Hematopoietic multipotent progenitor cell treated with erythropoietin and hydrocortisone succinate and interleukin-3 and kit ligand, for 4 days (in vitro differentiated cells): ENCODE results near the gene TCFL5.

Experiments
- DNase-seq: peaks from one replicate; pipeline ENCODE4 v3.0.0-alpha.2; 2015

Gene TCFL5

DNA sequence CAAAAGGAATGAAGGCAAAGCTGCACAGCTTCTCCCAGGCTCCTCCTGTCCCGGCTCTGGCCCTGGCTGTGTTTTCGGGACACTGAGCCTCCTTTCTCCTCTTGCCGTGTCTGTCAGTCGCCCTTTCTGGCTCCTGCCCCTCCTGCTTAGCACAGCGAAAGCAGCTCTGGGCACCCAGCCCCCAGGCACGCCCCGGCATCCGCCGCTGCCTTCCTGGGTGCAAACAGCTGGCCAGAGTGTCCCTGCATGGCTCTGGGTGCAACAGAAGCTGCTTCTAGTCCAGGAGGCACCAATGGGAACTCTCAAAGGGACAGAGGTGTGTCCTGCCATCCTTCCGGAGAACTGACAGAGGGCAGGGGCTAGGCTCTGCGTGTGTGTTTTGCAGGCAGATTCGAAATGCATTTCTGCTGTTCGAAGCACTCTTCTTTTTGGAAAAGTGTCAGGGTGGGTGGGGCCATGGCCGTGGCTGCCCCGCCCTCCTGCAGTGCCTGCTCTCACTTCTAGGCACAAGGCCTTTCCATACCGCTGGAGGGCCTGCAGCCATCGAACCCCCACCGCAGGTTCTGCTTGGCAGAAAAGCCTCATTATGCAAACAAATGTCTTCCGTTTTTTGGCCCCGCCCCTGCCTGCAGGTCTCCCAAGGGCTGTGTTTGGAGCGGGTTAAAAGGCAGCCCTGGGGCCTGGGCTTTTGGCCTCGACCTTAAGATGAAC, 29.3 kb downstream of the TCFL5 start:
- peak; percentile 95 for DNase-seq

GRCh38 chr20:62831854-62832211, 29.8 kb downstream of the TCFL5 start:
- DNase-seq, result no peak

DNA sequence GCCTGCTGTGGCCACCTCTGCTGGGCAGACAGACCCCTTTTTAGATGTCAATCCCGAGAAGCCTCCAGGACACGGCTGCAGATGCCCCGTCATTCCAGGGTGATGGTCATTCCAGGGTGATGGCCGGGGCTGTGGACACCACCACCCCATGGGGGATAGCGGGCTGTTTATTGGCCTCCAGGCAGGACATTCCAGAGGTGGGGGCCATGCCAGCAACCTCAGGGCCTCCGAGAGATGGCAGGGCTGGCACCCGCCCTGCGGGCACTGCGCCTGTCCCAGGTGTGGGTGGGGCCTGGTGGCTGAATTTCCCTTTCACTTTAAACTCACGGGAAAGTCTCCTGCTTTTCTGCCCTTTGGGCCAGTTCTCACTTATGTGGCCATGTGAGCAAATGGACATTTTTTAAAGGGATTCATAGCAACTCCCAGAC, 30.2 kb downstream of the TCFL5 start:
- no peak for DNase-seq

DNA sequence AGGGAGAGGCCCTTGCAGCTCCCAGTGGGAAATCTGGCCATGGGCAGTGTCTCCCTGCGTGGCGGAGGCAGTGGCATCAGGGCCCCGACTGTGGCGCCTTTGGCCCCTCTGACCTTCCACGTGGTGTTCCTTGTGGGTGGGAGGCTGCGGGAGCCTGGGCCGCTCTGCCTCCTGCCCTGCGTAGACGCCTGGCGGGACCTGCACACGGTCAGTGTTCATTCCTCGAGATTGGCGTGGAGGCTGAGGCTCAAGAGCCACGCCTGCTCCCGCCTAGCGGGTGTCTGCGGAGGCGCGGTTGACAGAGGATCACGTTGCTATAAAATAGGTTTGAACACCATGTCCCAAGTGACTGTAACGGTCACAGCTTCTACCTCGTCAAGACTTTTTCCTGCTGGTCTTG, 30.8 kb downstream of the TCFL5 start:
- DNase-seq, result no peak

DNA sequence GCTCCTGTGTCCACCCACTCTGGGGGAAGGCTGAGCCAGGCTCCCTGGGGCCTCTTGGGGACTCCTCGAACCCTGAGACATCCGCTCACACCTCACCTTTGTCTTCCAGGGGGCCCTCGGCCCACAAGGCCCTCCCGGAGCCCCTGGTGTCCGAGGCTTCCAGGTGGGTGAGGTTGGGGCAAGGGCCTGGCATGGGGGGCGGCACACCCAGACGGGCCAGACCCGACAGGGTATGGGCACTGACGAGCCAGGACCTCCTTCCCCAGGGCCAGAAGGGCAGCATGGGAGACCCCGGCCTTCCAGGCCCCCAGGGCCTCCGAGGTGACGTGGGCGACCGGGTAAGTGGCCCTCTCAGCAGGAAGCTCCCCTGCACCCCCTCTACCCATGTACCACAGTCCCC, 31.4 kb downstream of the TCFL5 start:
- no peak for DNase-seq

DNA sequence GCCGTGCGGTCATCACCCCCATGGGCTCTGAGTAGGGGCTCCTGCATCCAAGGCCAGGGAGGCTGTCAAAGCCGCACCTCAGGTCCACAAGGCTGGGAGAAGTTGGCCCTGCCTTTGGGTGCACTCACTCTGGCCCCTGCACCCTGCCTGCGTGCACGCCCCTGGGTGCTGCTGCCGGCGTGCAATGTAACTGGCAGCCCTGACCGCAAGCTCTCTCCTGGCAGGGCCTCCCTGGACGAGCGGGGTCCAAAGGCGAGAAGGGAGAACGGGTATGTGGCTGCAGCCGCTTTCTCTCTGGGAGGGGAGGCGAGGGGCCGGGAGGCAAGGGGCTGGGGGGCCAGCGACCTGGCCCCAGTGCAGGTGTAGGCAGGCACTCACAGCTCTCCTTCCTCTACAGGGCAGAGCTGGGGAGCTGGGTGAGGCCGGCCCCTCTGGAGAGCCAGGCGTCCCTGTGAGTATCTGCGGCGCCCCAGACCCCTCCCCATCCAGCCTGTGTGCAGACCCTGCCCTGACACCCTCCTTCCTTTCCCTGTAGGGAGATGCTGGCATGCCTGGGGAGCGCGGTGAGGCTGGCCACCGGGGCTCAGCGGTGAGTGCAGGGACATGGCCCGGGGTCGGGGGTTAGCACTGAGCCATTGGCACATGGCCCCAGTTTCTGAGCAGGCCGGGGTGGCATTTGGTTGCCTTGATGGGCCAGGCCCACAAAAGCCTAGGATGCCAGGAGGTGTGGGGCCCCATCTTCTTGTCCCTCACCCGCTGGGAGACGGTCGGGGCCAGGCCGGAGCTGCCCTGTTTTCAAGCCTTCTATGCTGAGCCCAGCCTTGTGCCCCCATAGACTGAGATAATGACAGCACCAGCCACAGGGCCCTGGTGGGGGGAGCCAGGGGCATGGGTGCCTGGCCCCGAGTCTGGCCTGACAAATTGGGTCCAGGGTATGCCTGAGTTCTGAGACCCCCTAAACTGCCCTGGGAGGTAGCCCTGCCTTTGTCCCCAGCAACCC, 32.1 kb downstream of the TCFL5 start:
- DNase-seq, result no peak

DNA sequence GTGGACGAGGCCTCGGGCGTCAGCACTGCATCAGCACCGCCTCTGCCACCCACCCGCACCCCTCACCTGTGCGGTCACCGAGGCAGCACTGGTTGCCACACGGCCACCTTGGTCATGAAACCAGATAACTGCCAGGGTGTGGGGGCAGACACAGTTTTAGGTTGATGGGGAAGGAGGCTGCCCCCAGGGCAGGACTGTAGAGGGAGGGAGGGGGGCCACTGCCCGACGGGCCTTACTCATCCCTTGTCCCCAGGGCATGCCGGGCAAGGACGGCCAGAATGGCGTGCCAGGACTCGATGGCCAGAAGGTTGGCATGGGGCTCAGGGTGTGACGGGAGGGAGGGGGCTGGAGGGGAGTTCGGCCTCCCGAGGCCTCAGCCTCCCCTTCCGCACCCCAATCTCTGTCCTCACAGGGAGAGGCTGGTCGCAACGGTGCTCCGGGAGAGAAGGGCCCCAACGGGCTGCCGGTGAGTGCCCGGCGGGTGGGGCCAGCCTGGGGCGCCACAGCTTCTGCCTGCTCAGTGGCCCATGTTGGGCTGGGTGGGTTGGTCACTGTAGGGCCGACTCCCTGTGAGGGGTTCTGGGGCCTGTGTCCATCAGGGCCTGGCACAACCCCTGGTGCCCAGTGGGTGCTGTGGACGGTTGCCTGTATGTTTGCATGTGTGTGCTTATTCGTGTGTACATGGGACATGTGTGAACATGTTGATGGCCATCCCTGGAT, 33.0 kb downstream of the TCFL5 start:
- DNase-seq, result no peak

- DNase-seq, result no peak
These were observed 33.6 kb downstream of the TCFL5 start for GRCh38 chr20:62828051-62828450.

GRCh38 chr20:62827311-62828038, 34.1 kb downstream of the TCFL5 start:
- no peak for DNase-seq

DNA sequence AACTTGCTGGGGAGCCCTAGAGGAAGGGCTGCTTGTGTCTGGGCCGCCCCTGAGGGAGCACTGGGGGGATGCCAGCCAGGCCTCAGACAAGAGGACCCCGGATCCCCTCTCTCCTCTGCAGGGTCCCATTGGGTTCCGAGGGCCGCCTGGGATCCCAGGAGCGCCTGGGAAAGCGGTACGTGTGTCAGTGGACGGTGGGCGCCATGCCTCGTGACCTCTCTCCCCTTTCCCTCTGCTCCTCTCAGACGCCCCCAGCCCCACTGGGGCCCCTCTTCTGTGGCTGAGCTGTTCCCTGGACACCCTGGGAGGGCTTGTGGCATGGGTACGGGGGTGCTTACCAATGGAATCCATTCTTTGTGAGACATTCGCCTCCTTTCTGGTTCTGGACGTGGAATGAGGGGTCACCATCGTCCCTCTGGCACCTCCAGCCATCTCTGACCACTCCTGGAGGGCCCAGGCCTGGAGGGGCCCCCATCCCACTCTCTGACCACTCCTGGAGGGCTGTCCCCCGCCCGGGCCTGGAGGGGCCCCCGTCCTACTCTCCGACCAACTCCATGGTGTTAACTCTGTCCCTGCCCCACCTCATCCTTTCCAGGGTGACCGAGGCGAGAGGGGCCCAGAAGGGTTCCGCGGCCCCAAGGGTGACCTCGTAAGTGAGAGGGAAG, 34.8 kb downstream of the TCFL5 start:
- DNase-seq, result no peak

DNA sequence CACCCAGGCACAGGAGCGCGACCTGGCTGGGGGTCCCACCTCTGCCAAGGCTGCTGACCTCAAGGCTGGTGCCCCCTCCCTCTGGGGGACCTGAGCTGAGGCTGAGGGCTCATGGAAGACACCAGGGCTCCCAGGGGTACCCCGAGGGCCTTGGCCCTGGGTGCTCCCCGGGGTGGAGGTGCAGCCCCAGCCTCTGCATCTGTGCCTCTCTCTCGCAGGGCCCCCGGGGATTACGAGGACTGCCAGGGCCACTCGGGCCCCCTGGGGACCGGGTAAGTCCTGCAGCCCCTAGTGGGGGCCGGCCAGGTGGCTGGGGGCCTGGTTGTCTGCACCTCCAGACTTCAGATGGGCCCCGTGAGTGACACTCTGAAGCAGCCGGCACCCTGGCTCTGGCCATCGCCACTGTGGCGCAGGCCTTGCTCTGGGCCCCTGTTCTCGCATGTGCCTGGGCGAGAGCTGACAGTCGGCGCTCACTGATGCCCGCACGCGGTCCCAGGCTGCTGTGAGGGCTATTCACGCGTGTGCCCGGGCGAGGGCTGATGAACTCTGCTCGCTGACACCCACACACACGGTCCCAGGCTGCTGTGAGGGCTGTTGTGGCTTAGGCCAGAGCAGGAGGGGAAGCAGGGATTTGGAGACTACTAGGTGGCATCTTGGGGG, 35.5 kb downstream of the TCFL5 start:
- no peak for DNase-seq

DNA sequence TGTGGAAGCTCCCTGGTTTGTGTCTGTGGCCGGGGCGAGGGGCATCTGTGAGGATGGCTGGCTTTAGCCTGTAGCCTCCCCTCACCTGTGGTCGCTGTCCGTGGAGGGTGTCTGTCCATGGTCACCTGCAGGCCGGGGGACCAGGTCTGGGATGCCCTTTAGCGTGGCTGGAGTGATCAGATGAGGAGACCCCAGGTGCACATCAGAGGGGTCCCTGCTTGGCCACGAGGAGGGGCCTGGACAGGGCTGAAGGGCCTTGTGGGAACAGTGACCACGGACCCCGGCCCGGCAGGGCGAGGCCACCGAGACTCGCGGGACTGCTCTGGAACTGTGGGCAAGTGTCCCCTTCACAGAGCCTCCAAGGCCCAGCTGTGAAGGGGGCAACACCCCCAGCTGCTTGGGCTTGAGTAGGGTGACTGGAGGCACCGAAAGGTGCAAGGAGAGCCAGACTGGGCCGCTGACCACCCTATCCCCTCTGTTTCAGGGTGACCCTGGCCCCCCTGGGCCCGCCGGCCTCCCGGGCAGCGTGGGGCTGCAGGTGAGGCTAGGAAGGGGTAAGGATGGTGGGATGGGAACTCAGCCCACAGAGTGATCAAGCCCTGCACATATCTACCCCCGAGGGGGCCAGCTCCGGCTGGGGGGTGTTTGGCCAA, 36.2 kb downstream of the TCFL5 start:
- no peak for DNase-seq

DNA sequence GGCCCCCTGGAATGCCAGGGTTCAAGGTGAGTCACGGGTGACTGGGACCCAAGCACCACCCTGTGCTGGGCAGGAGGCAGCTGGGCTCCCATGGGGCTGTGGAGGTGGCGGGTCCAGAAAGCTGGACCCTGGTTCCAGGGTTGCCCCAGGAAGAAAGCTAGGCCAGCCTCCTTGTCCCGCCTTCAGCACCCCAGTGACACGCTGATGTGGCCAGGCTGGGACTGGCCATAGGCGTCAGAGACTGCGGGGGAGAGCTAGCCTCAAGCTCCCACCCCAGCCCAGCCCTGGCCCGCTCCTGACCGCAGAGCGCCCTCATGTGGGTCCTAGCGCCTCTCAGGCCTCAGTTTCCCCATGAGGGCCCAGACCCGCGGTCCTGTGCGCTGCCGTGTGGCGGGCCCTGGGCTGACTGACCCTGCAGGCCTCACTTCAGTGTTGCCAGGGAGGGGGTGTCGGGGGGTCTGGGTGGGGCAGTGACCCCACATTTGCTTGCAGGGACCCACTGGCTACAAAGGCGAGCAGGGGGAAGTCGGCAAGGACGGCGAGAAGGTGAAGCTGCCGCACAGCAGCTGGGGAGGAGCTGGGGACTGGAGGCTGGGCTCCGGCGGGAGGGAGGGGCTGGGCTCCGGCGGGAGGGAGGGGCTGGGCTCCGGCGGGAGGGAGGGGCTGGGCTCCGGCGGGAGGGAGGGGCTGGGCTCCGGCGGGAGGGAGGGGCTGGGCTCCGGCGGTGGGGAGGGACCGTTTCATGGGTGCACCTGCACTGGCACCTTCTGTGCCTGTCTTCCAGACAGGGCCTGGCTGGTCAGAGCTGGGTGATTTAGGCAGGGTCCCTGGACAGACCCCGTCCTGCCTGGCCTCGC, 36.9 kb downstream of the TCFL5 start:
- DNase-seq, result peak; percentile 80

GRCh38 chr20:62823688-62824475, 37.7 kb downstream of the TCFL5 start:
- no peak for DNase-seq

- DNase-seq, result peak; percentile 94
These were observed 38.6 kb downstream of the TCFL5 start for GRCh38 chr20:62822788-62823651.

DNA sequence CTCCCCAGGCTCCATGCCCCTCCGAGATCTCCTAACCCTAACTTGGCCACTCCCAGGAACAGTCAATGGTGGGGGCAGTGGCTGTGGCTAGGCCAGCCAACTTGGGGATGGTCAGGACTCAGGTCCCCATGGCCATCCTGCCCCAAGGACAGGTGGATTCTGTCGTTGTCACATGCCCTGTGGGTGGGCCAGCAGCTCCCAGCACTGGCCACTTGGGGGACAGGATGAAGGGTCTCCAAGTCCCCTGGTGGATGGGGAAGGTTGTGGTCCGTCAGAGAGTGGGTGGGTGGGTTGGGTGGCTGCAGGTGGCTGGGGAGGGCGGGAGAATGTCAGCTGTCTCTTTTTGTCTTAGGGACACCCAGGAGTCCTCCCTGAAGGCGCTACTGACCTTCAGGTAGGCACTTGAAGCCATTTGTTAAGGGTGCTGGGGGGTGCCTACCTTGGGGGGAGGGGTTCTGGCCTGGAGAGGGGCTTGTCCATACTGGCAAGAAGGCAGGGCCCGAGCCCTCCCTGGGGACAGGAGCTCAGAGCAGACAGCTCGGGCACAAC, 39.3 kb downstream of the TCFL5 start:
- DNase-seq, result no peak

- DNase-seq, result no peak
These were observed 39.9 kb downstream of the TCFL5 start for GRCh38 chr20:62821726-62822210.
